ENCODE data around the gene UBE4B.
"Not testable (repeated sequence)": the region's sequence is repeated elsewhere in the genome, so short reads cannot be mapped to it uniquely, and the experiment has no call there.

UBE4B gene

GRCh38 chr1:10068605-10069294 is 36.0 kb downstream of the UBE4B start:
- no peak overlapping the region for H2AFZ ChIP-seq (ENCODE audit: low read depth, low read length)
- H3K4me3 ChIP-seq (ENCODE audit: low read depth in 1 of 2, low read length in 2 of 2) = no peak overlapping the region
- H3K27me3 ChIP-seq (ENCODE audit: insufficient read depth, low read length, poor library complexity) = no peaks in the 10 kb centered on the region
- H3K27ac ChIP-seq (ENCODE audit: low read length) = no peak overlapping the region
- ATAC-seq (ENCODE audit: insufficient read depth, low read depth) (no peak), DNase-seq (no peak)
- TF ChIP-seq EZH2 (IDR thresholded peaks at IDR 0.05; ENCODE audit: borderline replicate concordance, low read depth, low read length, severe bottlenecking) (no peak), CTCF (IDR thresholded peaks at IDR 0.05; ENCODE audit: borderline replicate concordance, extremely low read depth, low read length, poor library complexity, severe bottlenecking) (no peak)
- H3K9me3 ChIP-seq (ENCODE audit: insufficient read depth, low read length, severe bottlenecking) = no peaks in the 10 kb centered on the region
- H3K36me3 ChIP-seq (ENCODE audit: insufficient read depth, low read length) = peaks cover 5% of the 10 kb centered on the region; the same call in 1 of the 2 replicates
- H3K4me1 ChIP-seq (ENCODE audit: insufficient read depth, low read length) = no peaks in the 10 kb centered on the region
- peaks cover 11% of the 10 kb centered on the region; the same call in 1 of the 2 replicates for H4K20me1 ChIP-seq (ENCODE audit: insufficient read depth, low read length)
- no peak overlapping the region for H3K9ac ChIP-seq (ENCODE audit: low read depth, low read length)
- no peak overlapping the region for H3K4me2 ChIP-seq (ENCODE audit: insufficient read depth, low read length)
- H3K79me2 ChIP-seq (ENCODE audit: insufficient read depth, low read length) = peaks cover 43% of the 10 kb centered on the region

DNA sequence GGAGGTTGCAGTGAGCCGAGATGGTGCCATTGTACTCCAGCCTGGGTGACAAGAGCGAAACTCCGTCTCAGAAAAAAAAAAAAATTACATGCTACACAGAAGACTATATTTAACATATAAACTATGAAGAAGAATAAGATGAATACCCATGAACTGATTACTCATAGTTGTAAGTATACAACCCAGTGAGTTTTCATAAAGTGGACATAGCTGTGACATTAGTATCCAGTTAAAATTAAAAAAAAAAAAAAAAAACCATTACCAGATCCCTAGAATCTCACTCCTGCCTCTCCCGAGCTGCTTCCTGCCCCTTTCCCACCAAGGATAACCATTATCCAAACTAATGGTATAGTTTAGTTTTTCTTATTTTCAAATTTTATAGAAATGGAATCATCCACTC is 37.4 kb downstream of the UBE4B start:
- DNase-seq = no peak
- Histone ChIP-seq H3K27ac (ENCODE audit: low read length) (no peak overlapping the region), H3K4me1 (ENCODE audit: insufficient read depth, low read length) (peaks cover 5% of the 10 kb centered on the region; the same call in 1 of the 2 replicates), H2AFZ (ENCODE audit: low read depth, low read length) (no peak overlapping the region), H3K36me3 (ENCODE audit: insufficient read depth, low read length) (peaks cover 14% of the 10 kb centered on the region; the same call in 1 of the 2 replicates), H4K20me1 (ENCODE audit: insufficient read depth, low read length) (peaks cover 11% of the 10 kb centered on the region; the same call in 1 of the 2 replicates), H3K4me2 (ENCODE audit: insufficient read depth, low read length) (no peak overlapping the region), H3K27me3 (ENCODE audit: insufficient read depth, low read length, poor library complexity) (no peaks in the 10 kb centered on the region), H3K4me3 (ENCODE audit: low read depth in 1 of 2, low read length in 2 of 2) (no peak overlapping the region), H3K9ac (ENCODE audit: low read depth, low read length) (no peak overlapping the region), H3K79me2 (ENCODE audit: insufficient read depth, low read length) (peaks cover 34% of the 10 kb centered on the region), H3K9me3 (ENCODE audit: insufficient read depth, low read length, severe bottlenecking) (no peaks in the 10 kb centered on the region)
- ATAC-seq (ENCODE audit: insufficient read depth, low read depth) = no peak
- TF ChIP-seq CTCF (IDR thresholded peaks at IDR 0.05; ENCODE audit: borderline replicate concordance, extremely low read depth, low read length, poor library complexity, severe bottlenecking) (no peak), EZH2 (IDR thresholded peaks at IDR 0.05; ENCODE audit: borderline replicate concordance, low read depth, low read length, severe bottlenecking) (no peak)

DNA sequence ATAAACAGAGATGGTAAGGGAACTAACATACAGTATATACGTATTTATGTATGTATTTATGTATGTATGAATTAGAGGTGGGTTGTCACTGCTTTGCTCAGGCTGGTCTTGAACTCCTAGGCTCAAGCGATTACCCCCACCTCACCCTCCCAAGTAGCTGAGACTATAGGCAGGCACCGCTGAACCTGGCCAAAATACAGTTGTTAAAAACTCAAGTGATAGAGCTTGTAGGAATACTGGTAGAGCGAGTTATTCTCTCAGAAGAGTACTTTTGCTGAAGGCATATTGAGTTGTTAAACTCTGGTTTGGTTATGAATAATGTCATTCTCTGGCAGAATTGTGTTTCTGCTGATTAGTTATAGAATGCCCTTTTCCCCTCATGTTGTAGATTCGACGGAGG is 38.9 kb downstream of the UBE4B start:
- no peak for ATAC-seq (ENCODE audit: insufficient read depth, low read depth)
- Histone ChIP-seq H2AFZ (ENCODE audit: low read depth, low read length) (no peak overlapping the region), H3K4me1 (ENCODE audit: insufficient read depth, low read length) (peaks cover 5% of the 10 kb centered on the region; the same call in 1 of the 2 replicates), H3K4me3 (ENCODE audit: low read depth in 1 of 2, low read length in 2 of 2) (no peak overlapping the region), H4K20me1 (ENCODE audit: insufficient read depth, low read length) (peaks cover 3% of the 10 kb centered on the region; the same call in 1 of the 2 replicates), H3K9ac (ENCODE audit: low read depth, low read length) (no peak overlapping the region), H3K4me2 (ENCODE audit: insufficient read depth, low read length) (no peak overlapping the region), H3K27me3 (ENCODE audit: insufficient read depth, low read length, poor library complexity) (no peaks in the 10 kb centered on the region), H3K36me3 (ENCODE audit: insufficient read depth, low read length) (peaks cover 18% of the 10 kb centered on the region; the same call in 1 of the 2 replicates), H3K79me2 (ENCODE audit: insufficient read depth, low read length) (peaks cover 25% of the 10 kb centered on the region), H3K9me3 (ENCODE audit: insufficient read depth, low read length, severe bottlenecking) (no peaks in the 10 kb centered on the region), H3K27ac (ENCODE audit: low read length) (no peak overlapping the region)
- no peak for DNase-seq
- TF ChIP-seq CTCF (IDR thresholded peaks at IDR 0.05; ENCODE audit: borderline replicate concordance, extremely low read depth, low read length, poor library complexity, severe bottlenecking) (no peak), EZH2 (IDR thresholded peaks at IDR 0.05; ENCODE audit: borderline replicate concordance, low read depth, low read length, severe bottlenecking) (no peak)

- not testable (repeated sequence) for H2AFZ ChIP-seq (ENCODE audit: low read depth, low read length); H3K9ac ChIP-seq (ENCODE audit: low read depth, low read length); H3K4me1 ChIP-seq (ENCODE audit: insufficient read depth, low read length); H3K27me3 ChIP-seq (ENCODE audit: insufficient read depth, low read length, poor library complexity); H3K4me3 ChIP-seq (ENCODE audit: low read depth in 1 of 2, low read length in 2 of 2); H4K20me1 ChIP-seq (ENCODE audit: insufficient read depth, low read length); H3K4me2 ChIP-seq (ENCODE audit: insufficient read depth, low read length); ATAC-seq (ENCODE audit: insufficient read depth, low read depth); DNase-seq; H3K27ac ChIP-seq (ENCODE audit: low read length); H3K9me3 ChIP-seq (ENCODE audit: insufficient read depth, low read length, severe bottlenecking)
- Histone ChIP-seq H3K36me3 (ENCODE audit: insufficient read depth, low read length) (peaks cover 21% of the 10 kb centered on the region; the same call in 1 of the 2 replicates), H3K79me2 (ENCODE audit: insufficient read depth, low read length) (peaks cover 20% of the 10 kb centered on the region)
Observed at GRCh38 chr1:10073371-10073770, 40.6 kb downstream of the UBE4B start.

Data from DND-41 (cell line).